ENCODE measurements around the gene EXOC3L4. TPM values are rescaled to one million over a fixed set of nuclear protein-coding genes. Genes with fewer than 3 reads are reported as not detected.

The EXOC3L4 gene
- total RNA-seq, 1 donor from 2014 or later, result not detected

- DNase-seq (ENCODE audit: low spot score), result no peak
- no peak overlapping the region for H3K9ac ChIP-seq
- no peak overlapping the region for H3K27ac Mint-ChIP-seq
Observed at GRCh38 chr14:103100281-103101121, 6.0 kb downstream of the EXOC3L4 start.

GRCh38 chr14:103101257-103101962 lies 6.9 kb downstream of the EXOC3L4 start:
- H4K20me1 ChIP-seq (ENCODE audit: low read depth), result no peaks in the 10 kb centered on the region
- no peak overlapping the region for H3K27ac Mint-ChIP-seq
- H3K4me3 ChIP-seq, result no peak overlapping the region
- H3F3A ChIP-seq (ENCODE audit: low read depth), result no peaks in the 10 kb centered on the region
- H3K27me3 ChIP-seq, result peaks cover 32% of the 10 kb centered on the region
- TF ChIP-seq EZH2 (IDR thresholded peaks at IDR 0.05) (no peak), EZH2phosphoT487 (IDR thresholded peaks at IDR 0.05) (no peak), CTCF (IDR thresholded peaks at IDR 0.05) (no peak)
- no peak overlapping the region for H3K27ac ChIP-seq
- H3K27me3 Mint-ChIP-seq (ENCODE audit: insufficient read depth, low read depth), result peaks cover 29% of the 10 kb centered on the region
- no peak for DNase-seq (ENCODE audit: low spot score)
- no peaks in the 10 kb centered on the region for H3K9me3 ChIP-seq (ENCODE audit: low read depth)
- H3K4me3 Mint-ChIP-seq, result peak overlapping the region; percentile 48
- H3K4me1 ChIP-seq, result peaks cover 13% of the 10 kb centered on the region
- no peaks in the 10 kb centered on the region for H3K36me3 ChIP-seq
- no peak overlapping the region for H2AFZ ChIP-seq (replicated peaks)
- H3K9me3 Mint-ChIP-seq, result no peaks in the 10 kb centered on the region
- H3K79me2 ChIP-seq (ENCODE audit: low read depth), result no peaks in the 10 kb centered on the region
- H3K36me3 Mint-ChIP-seq, result no peaks in the 10 kb centered on the region
- peaks cover 12% of the 10 kb centered on the region for H3K4me1 Mint-ChIP-seq
- H3K4me2 ChIP-seq, result no peak overlapping the region
- no peak overlapping the region for H3K9ac ChIP-seq

More at GRCh38 chr14:103100281-103101121, 6.0 kb downstream of the EXOC3L4 start:
- no peak overlapping the region for H3K4me3 ChIP-seq
- no peak overlapping the region for H3K27ac ChIP-seq
- Mint-ChIP-seq H3K4me3 (no peak overlapping the region), H3K9me3 (no peaks in the 10 kb centered on the region), H3K36me3 (no peaks in the 10 kb centered on the region), H3K4me1 (peaks cover 12% of the 10 kb centered on the region), H3K27me3 (ENCODE audit: insufficient read depth, low read depth) (peaks cover 25% of the 10 kb centered on the region)
- peaks cover 32% of the 10 kb centered on the region for H3K27me3 ChIP-seq
- H3K36me3 ChIP-seq, result no peaks in the 10 kb centered on the region
- no peak overlapping the region for H3K4me2 ChIP-seq
- H3K4me1 ChIP-seq, result peaks cover 13% of the 10 kb centered on the region
- no peaks in the 10 kb centered on the region for H3K9me3 ChIP-seq (ENCODE audit: low read depth)
- peak overlapping the region; percentile 50 for H2AFZ ChIP-seq (replicated peaks)
- TF ChIP-seq EZH2 (IDR thresholded peaks at IDR 0.05) (no peak), EZH2phosphoT487 (IDR thresholded peaks at IDR 0.05) (no peak), CTCF (IDR thresholded peaks at IDR 0.05) (no peak)
- H3K79me2 ChIP-seq (ENCODE audit: low read depth), result no peaks in the 10 kb centered on the region
- H4K20me1 ChIP-seq (ENCODE audit: low read depth), result no peaks in the 10 kb centered on the region
- H3F3A ChIP-seq (ENCODE audit: low read depth), result no peaks in the 10 kb centered on the region

DNA sequence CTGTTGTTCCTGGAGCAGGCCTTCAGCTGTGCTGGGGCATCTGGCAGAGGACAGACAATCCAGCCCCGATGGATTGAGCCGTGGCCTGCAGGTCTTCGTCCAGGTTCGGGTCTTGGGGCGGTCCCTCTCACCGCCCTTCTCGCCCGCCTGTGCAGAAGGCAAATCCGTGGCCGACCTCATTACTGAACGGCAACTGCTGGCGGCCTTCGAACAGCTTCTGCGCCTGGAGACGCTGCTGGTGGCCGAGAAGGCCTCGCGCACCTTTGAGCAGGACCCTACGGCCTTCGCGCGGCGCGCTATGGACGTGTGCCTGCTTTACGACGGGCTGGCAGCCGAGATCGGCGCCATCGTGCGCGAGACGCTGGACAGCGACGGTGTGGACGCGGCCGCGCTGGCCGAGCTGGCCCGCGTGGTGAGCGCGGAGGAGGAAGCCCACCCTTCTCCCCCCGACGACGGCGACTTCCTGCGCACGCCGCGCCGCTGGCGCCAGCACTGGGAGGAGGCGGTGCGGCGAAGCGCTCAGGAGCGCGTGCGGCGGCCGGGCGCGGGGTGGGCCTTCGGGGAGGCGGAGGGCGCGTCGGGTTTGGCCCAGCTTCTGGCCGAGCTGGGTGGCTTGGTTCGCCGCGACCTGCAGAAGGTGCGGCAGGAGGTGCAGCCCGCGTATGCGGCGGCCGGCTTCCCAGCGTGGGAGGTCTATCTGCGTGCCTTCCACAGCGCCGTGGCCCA lies 7.6 kb downstream of the EXOC3L4 start:
- Mint-ChIP-seq H3K4me1 (peaks cover 12% of the 10 kb centered on the region), H3K27ac (no peak overlapping the region), H3K4me3 (no peak overlapping the region), H3K27me3 (ENCODE audit: insufficient read depth, low read depth) (peaks cover 29% of the 10 kb centered on the region), H3K9me3 (no peaks in the 10 kb centered on the region), H3K36me3 (no peaks in the 10 kb centered on the region)
- no peaks in the 10 kb centered on the region for H4K20me1 ChIP-seq (ENCODE audit: low read depth)
- H3K36me3 ChIP-seq, result no peaks in the 10 kb centered on the region
- H3K4me3 ChIP-seq, result no peak overlapping the region
- no peak for TF ChIP-seq EZH2phosphoT487 (IDR thresholded peaks at IDR 0.05)
- H3K79me2 ChIP-seq (ENCODE audit: low read depth), result no peaks in the 10 kb centered on the region
- no peak for DNase-seq (ENCODE audit: low spot score)
- H3K27ac ChIP-seq, result no peak overlapping the region
- H3K4me2 ChIP-seq, result no peak overlapping the region
- no peak overlapping the region for H2AFZ ChIP-seq (replicated peaks)
- H3K9me3 ChIP-seq (ENCODE audit: low read depth), result no peaks in the 10 kb centered on the region
- peaks cover 13% of the 10 kb centered on the region for H3K4me1 ChIP-seq
- peaks cover 32% of the 10 kb centered on the region for H3K27me3 ChIP-seq
- H3F3A ChIP-seq (ENCODE audit: low read depth), result no peaks in the 10 kb centered on the region
- no peak overlapping the region for H3K9ac ChIP-seq
